OCI-M2 (cell line): ENCODE results near the gene OR10A4.
"Not testable (repeated sequence)": the region's sequence is repeated elsewhere in the genome, so short reads cannot be mapped to it uniquely, and the experiment has no call there.

Experiments used
- DNase-seq: peaks from one replicate; lab custom pipeline; 2025; ENCODE audit not compliant: unreplicated experiment; lab: John Stamatoyannopoulos, UW

Gene OR10A4

GRCh38 chr11:6876325-6876724 lies at the start of gene OR10A4:
TSS of gene OR10A4 (plus strand) at chr11:6876625. CDS start at chr11:6876648, 23 bp downstream.
- DNase-seq, result no peak

- no peak for DNase-seq
These were observed 48.3 kb upstream of the OR10A4 start for GRCh38 chr11:6828103-6828502.

GRCh38 chr11:6833356-6833755 lies 43.1 kb upstream of the OR10A4 start:
- no peak for DNase-seq

- no peak for DNase-seq
These were observed 42.4 kb upstream of the OR10A4 start for GRCh38 chr11:6834021-6834420.

GRCh38 chr11:6841694-6842093 lies 34.7 kb upstream of the OR10A4 start:
- DNase-seq, result no peak

- no peak for DNase-seq
These were observed 32.8 kb upstream of the OR10A4 start for GRCh38 chr11:6843670-6844069.

GRCh38 chr11:6844356-6844755 lies 32.1 kb upstream of the OR10A4 start:
- DNase-seq, result no peak

- no peak for DNase-seq
These were observed 31.0 kb upstream of the OR10A4 start, which contains the start of gene OR10A5 for GRCh38 chr11:6845383-6845782. TSS of gene OR10A5 (plus strand) at chr11:6845683. CDS start at chr11:6845683, 0 bp downstream.

GRCh38 chr11:6850526-6850925 lies 25.9 kb upstream of the OR10A4 start:
- no peak for DNase-seq

GRCh38 chr11:6854801-6855200 lies 21.6 kb upstream of the OR10A4 start:
- DNase-seq, result not testable (repeated sequence)

GRCh38 chr11:6855971-6856541 lies 20.4 kb upstream of the OR10A4 start:
- no peak for DNase-seq

- no peak for DNase-seq
These were observed 19.6 kb upstream of the OR10A4 start for GRCh38 chr11:6856871-6857270.

- no peak for DNase-seq
These were observed 13.5 kb upstream of the OR10A4 start, which contains the start of gene OR10A2 for GRCh38 chr11:6862961-6863360. TSS of gene OR10A2 (plus strand) at chr11:6863057. CDS start at chr11:6869755, 6,698 bp downstream.

GRCh38 chr11:6864438-6864837 lies 12.0 kb upstream of the OR10A4 start:
- DNase-seq, result no peak

- no peak for DNase-seq
These were observed 5.1 kb upstream of the OR10A4 start for GRCh38 chr11:6871278-6871677.

- no peak for DNase-seq
These were observed 664 bp upstream of the OR10A4 start for GRCh38 chr11:6875761-6876160.

- no peak for DNase-seq
These were observed 489 bp downstream of the OR10A4 start for GRCh38 chr11:6876914-6877313.

- no peak for DNase-seq
These were observed 6.3 kb downstream of the OR10A4 start for GRCh38 chr11:6882751-6883150.

GRCh38 chr11:6887711-6888110 lies 11.3 kb downstream of the OR10A4 start:
- not testable (repeated sequence) for DNase-seq

- no peak for DNase-seq
These were observed 12.4 kb downstream of the OR10A4 start for GRCh38 chr11:6888830-6889229.

- DNase-seq, result no peak
These were observed 13.4 kb downstream of the OR10A4 start for GRCh38 chr11:6889835-6890234.

- DNase-seq, result no peak
These were observed 16.0 kb downstream of the OR10A4 start, which contains the start of gene OR2D2 for GRCh38 chr11:6892400-6892799. TSS of gene OR2D2 (minus strand) at chr11:6892500. CDS start at chr11:6892500, 0 bp downstream.

- no peak for DNase-seq
These were observed 17.7 kb downstream of the OR10A4 start for GRCh38 chr11:6894097-6894496.
